ENCODE data around the gene TRIP12. TPM values are rescaled to one million over a fixed set of nuclear protein-coding genes. Genes with fewer than 3 reads are reported as not detected.

The TRIP12 gene
- total and polyA plus RNA-seq, 4 donors = 106 to 233 (median 159) TPM

DNA sequence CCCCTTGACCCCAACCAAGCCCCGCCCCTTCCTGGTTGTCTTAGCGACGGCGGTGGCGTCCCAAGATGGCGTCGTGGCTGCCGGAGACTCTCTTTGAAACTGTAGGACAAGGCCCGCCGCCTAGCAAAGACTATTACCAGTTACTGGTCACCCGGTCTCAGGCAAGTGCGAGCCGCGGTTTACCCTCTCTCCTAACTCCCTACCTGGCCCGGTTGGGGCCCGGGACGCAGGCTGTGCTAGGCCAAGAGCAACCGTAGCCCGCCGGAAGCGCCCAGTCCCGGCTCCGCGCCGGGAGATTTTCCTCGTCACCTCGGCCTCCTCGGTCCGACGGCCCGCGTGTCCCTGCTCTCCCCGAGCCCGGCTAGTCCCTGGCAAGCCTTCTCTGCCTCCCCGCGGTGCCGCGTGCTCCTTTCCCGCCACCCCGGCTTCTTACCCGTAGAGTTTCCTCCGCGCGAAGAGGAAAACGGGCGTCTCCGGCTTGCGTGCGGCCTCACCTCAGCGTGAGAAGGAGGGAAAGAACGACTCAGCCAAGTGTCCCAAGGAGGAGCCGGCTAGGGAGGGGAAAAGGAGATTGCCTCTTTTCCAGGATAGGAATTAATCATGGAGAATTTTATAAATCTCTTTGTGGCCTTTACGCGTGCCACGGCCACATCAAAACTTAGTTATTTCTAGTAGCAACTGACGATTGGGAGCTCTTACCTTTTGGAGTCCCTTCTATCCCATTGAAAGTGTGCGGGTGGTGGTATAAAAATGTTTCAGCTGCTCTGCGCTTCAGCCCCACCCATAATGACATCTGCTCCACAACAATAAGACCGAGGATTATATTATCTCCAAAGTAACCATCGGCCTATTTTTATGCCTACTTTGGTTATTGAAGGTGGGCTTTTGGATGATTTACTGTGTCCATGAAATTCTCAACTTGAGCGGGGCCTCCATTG lies 909 bp upstream of the TRIP12 start, which contains the start of gene FBXO36:
Gene FBXO36 (plus strand): TSS at position 55 of the 938 bp plus-strand sequence. CDS start 11 bp downstream, at position 66.
- peak in 1 of 6 donors; percentile 89 for DNase-seq (ENCODE audit: low read depth in 4 of 6, low spot score in 6 of 6)
- Histone ChIP-seq H3K9me3 (ENCODE audit: control insufficient read depth, insufficient read depth, low read length) (no peaks in the 10 kb centered on the region), H3K36me3 (ENCODE audit: control insufficient read depth, insufficient read depth, low read length) (peaks cover 2% of the 10 kb centered on the region), H3K4me1 (ENCODE audit: control insufficient read depth, insufficient read depth, low read length) (peaks cover 13% of the 10 kb centered on the region), H3K27ac (ENCODE audit: low read depth, low read length) (peak within 1 kb of the TSS; percentile 99), H3K4me3 (ENCODE audit: low read depth, low read length) (peak within 1 kb of the TSS; percentile 93), H3K27me3 (ENCODE audit: control insufficient read depth, insufficient read depth, low read length) (no peaks in the 10 kb centered on the region)
- 0% methylated on average over 54 of the region's 61 CpGs for WGBS (ENCODE audit: insufficient coverage)

- WGBS (ENCODE audit: insufficient coverage) = under 1% methylated on average over 55 of the region's 60 CpGs
- peak; percentile 36 to 94 (median 62) for DNase-seq (ENCODE audit: low read depth in 4 of 6, low spot score in 6 of 6)
- H3K4me3 ChIP-seq (ENCODE audit: low read depth, low read length) = peak overlapping the region; percentile 93
- peaks cover 5% of the 10 kb centered on the region for H3K36me3 ChIP-seq (ENCODE audit: control insufficient read depth, insufficient read depth, low read length)
- H3K27me3 ChIP-seq (ENCODE audit: control insufficient read depth, insufficient read depth, low read length) = no peaks in the 10 kb centered on the region
- peaks cover 13% of the 10 kb centered on the region for H3K4me1 ChIP-seq (ENCODE audit: control insufficient read depth, insufficient read depth, low read length)
- no peaks in the 10 kb centered on the region for H3K9me3 ChIP-seq (ENCODE audit: control insufficient read depth, insufficient read depth, low read length)
- peak overlapping the region; percentile 99 for H3K27ac ChIP-seq (ENCODE audit: low read depth, low read length)
These were observed 513 bp downstream of the TRIP12 start for GRCh38 chr2:229921101-229921891.

- Histone ChIP-seq H3K27me3 (ENCODE audit: control insufficient read depth, insufficient read depth, low read length) (no peaks in the 10 kb centered on the region), H3K27ac (ENCODE audit: low read depth, low read length) (peak overlapping the region; percentile 99), H3K36me3 (ENCODE audit: control insufficient read depth, insufficient read depth, low read length) (peaks cover 5% of the 10 kb centered on the region), H3K4me1 (ENCODE audit: control insufficient read depth, insufficient read depth, low read length) (peaks cover 13% of the 10 kb centered on the region), H3K4me3 (ENCODE audit: low read depth, low read length) (peak overlapping the region; percentile 93), H3K9me3 (ENCODE audit: control insufficient read depth, insufficient read depth, low read length) (no peaks in the 10 kb centered on the region)
- WGBS (ENCODE audit: insufficient coverage) = 0% methylated on average over 17 of the region's 20 CpGs
- peak in 2 of 6 donors; percentile 9 to 27 for DNase-seq (ENCODE audit: low read depth in 4 of 6, low spot score in 6 of 6)
These were observed 1.7 kb downstream of the TRIP12 start for GRCh38 chr2:229920011-229920641.

GRCh38 chr2:229917793-229918192 lies 4.0 kb downstream of the TRIP12 start:
- 95% methylated on average over 3 of the region's 5 CpGs for WGBS (ENCODE audit: insufficient coverage)
- Histone ChIP-seq H3K4me3 (ENCODE audit: low read depth, low read length) (no peak overlapping the region), H3K27ac (ENCODE audit: low read depth, low read length) (no peak overlapping the region), H3K27me3 (ENCODE audit: control insufficient read depth, insufficient read depth, low read length) (no peaks in the 10 kb centered on the region), H3K4me1 (ENCODE audit: control insufficient read depth, insufficient read depth, low read length) (peaks cover 6% of the 10 kb centered on the region), H3K36me3 (ENCODE audit: control insufficient read depth, insufficient read depth, low read length) (peaks cover 7% of the 10 kb centered on the region), H3K9me3 (ENCODE audit: control insufficient read depth, insufficient read depth, low read length) (no peaks in the 10 kb centered on the region)
- no peak for DNase-seq (ENCODE audit: low read depth in 4 of 6, low spot score in 6 of 6)

DNA sequence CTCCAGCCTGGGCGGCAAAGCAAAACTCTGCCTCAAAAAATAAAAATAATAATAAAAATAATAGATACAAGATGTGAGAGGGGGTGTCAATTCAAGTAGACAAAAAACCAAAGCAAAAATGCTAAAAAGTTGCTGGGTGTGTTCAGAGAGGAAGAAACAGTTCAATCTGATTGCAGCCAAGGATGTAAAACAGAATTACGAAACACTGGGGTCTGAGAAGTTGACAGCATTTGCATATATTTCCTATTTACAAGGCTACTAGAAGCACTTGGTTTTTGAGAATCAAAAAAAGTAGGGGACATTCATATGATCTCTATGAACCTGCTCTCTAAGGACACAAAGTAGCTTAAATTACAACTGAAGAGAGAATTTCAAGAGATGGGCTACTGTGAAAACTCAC lies 7.6 kb downstream of the TRIP12 start:
- DNase-seq (ENCODE audit: low read depth in 4 of 6, low spot score in 6 of 6) = no peak
- peaks cover 9% of the 10 kb centered on the region for H3K36me3 ChIP-seq (ENCODE audit: control insufficient read depth, insufficient read depth, low read length)
- no peak overlapping the region for H3K27ac ChIP-seq (ENCODE audit: low read depth, low read length)
- peaks cover 2% of the 10 kb centered on the region for H3K4me1 ChIP-seq (ENCODE audit: control insufficient read depth, insufficient read depth, low read length)
- H3K9me3 ChIP-seq (ENCODE audit: control insufficient read depth, insufficient read depth, low read length) = no peaks in the 10 kb centered on the region
- no peaks in the 10 kb centered on the region for H3K27me3 ChIP-seq (ENCODE audit: control insufficient read depth, insufficient read depth, low read length)
- WGBS (ENCODE audit: insufficient coverage) = no CpG with 5 or more reads among the region's 2 CpGs
- no peak overlapping the region for H3K4me3 ChIP-seq (ENCODE audit: low read depth, low read length)

- no peak overlapping the region for H3K4me3 ChIP-seq (ENCODE audit: low read depth, low read length)
- H3K4me1 ChIP-seq (ENCODE audit: control insufficient read depth, insufficient read depth, low read length) = no peaks in the 10 kb centered on the region
- H3K9me3 ChIP-seq (ENCODE audit: control insufficient read depth, insufficient read depth, low read length) = no peaks in the 10 kb centered on the region
- H3K27me3 ChIP-seq (ENCODE audit: control insufficient read depth, insufficient read depth, low read length) = no peaks in the 10 kb centered on the region
- peaks cover 12% of the 10 kb centered on the region for H3K36me3 ChIP-seq (ENCODE audit: control insufficient read depth, insufficient read depth, low read length)
- WGBS (ENCODE audit: insufficient coverage) = 100% methylated on average over 1 of the region's 1 CpG
- DNase-seq (ENCODE audit: low read depth in 4 of 6, low spot score in 6 of 6) = peak in 1 of 6 donors; percentile 4
- H3K27ac ChIP-seq (ENCODE audit: low read depth, low read length) = no peak overlapping the region
These were observed 10.9 kb downstream of the TRIP12 start for GRCh38 chr2:229910832-229911412.

DNA sequence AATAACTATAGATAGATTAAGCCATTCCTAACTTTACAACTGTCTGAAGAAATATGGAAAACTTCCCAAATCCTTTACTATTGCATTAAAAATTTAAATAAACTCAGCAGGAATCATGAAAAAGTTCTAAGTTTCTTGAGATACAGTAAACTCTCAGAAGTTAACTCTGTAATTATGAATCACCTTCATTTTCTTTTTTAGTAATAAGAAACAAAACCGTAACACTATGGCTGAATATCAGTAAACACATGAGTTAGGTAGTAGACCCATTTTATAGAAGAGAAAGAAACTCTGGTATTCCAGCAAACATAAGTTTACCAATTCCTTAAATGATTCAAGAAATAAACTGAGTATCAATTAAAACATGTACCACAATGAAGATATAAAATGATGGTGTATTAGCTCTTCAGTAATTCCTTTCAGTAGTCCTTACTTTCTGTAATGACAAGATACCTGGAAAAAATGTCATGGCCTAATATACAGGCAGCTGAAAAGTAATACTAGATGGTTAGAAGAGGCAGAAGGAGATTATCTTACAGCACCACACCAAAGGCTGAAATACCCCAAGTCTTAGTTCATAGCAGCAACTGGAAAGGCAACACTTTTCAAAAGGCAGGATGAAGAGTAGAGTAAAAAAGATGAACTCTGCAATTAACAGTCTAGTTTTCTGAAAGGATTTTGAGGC lies 11.5 kb downstream of the TRIP12 start:
- H3K27ac ChIP-seq (ENCODE audit: low read depth, low read length) = no peak overlapping the region
- peaks cover 12% of the 10 kb centered on the region for H3K36me3 ChIP-seq (ENCODE audit: control insufficient read depth, insufficient read depth, low read length)
- H3K4me1 ChIP-seq (ENCODE audit: control insufficient read depth, insufficient read depth, low read length) = no peaks in the 10 kb centered on the region
- DNase-seq (ENCODE audit: low read depth in 4 of 6, low spot score in 6 of 6) = no peak
- H3K27me3 ChIP-seq (ENCODE audit: control insufficient read depth, insufficient read depth, low read length) = no peaks in the 10 kb centered on the region
- H3K9me3 ChIP-seq (ENCODE audit: control insufficient read depth, insufficient read depth, low read length) = no peaks in the 10 kb centered on the region
- WGBS (ENCODE audit: insufficient coverage) = no CpG with 5 or more reads among the region's 1 CpG
- H3K4me3 ChIP-seq (ENCODE audit: low read depth, low read length) = no peak overlapping the region

- Histone ChIP-seq H3K27me3 (ENCODE audit: control insufficient read depth, insufficient read depth, low read length) (no peaks in the 10 kb centered on the region), H3K9me3 (ENCODE audit: control insufficient read depth, insufficient read depth, low read length) (no peaks in the 10 kb centered on the region), H3K4me1 (ENCODE audit: control insufficient read depth, insufficient read depth, low read length) (no peaks in the 10 kb centered on the region), H3K27ac (ENCODE audit: low read depth, low read length) (no peak overlapping the region), H3K36me3 (ENCODE audit: control insufficient read depth, insufficient read depth, low read length) (peaks cover 10% of the 10 kb centered on the region), H3K4me3 (ENCODE audit: low read depth, low read length) (no peak overlapping the region)
- 100% methylated on average over 1 of the region's 2 CpGs for WGBS (ENCODE audit: insufficient coverage)
- no peak for DNase-seq (ENCODE audit: low read depth in 4 of 6, low spot score in 6 of 6)
These were observed 12.7 kb downstream of the TRIP12 start for GRCh38 chr2:229909090-229909489.

Data from spinal cord (tissue), 10 donors.